Fibroblast of lung (primary cell): ENCODE measurements around the gene RMC1. TPM values are rescaled to one million over a fixed set of nuclear protein-coding genes. Genes with fewer than 3 reads are reported as not detected.
"Not testable (repeated sequence)": the region's sequence is repeated elsewhere in the genome, so short reads cannot be mapped to it uniquely, and the experiment has no call there.

ENCODE experiments used
- DNase-seq, 2 donors: peaks; one replicate each; pipeline versions ENCODE4 v3.0.0 to v3.0.0-alpha.2; 2010; ENCODE audit warnings: low read depth in 2 of 2
- H2AFZ ChIP-seq: 2 replicates; pipeline ENCODE4 v1.5.1; 2012; ENCODE audit warnings: low read length, control low read depth, inconsistent platforms
- H3K27ac ChIP-seq: 2 replicates; pipeline ENCODE4 v1.5.1; 2011; ENCODE audit warnings: low read length, control low read depth; ENCODE audit not compliant: insufficient read depth
- H3K27me3 ChIP-seq: 2 replicates; pipeline ENCODE4 v1.5.1; 2011; ENCODE audit warnings: mild to moderate bottlenecking, low read length; ENCODE audit not compliant: control insufficient read depth, insufficient read depth
- H3K36me3 ChIP-seq: 2 replicates; pipeline ENCODE4 v1.5.1; 2011; ENCODE audit warnings: low read length; ENCODE audit not compliant: control insufficient read depth, insufficient read depth
- H3K4me1 ChIP-seq: 2 replicates; pipeline ENCODE4 v1.5.1; 2011; ENCODE audit warnings: low read length; ENCODE audit not compliant: control insufficient read depth, insufficient read depth; ENCODE audit errors: extremely low read depth
- H3K4me2 ChIP-seq: 2 replicates; pipeline ENCODE4 v1.5.1; 2011; ENCODE audit warnings: low read length, control low read depth; ENCODE audit not compliant: insufficient read depth; ENCODE audit errors: extremely low read depth
- H3K4me3 ChIP-seq, 4 experiments: fragments of 200-600 bp in 1 of 4; sonication (generic) in 1 of 4; replicated peaks in 1 of 4; 2 replicates each; pipeline ENCODE4 v1.5.1; 2011 to 2016; ENCODE audit warnings: low read length in 4 of 4, low read depth in 3 of 4, mild to moderate bottlenecking in 3 of 4, control low read depth in 2 of 4, inconsistent platforms in 1 of 4, mixed read lengths in 1 of 4; ENCODE audit not compliant: insufficient read depth in 1 of 4; ENCODE audit errors: control extremely low read depth in 1 of 4
- H3K79me2 ChIP-seq: 2 replicates; pipeline ENCODE4 v1.5.1; 2012; ENCODE audit warnings: mild to moderate bottlenecking, low read length, inconsistent platforms; ENCODE audit not compliant: control insufficient read depth, insufficient read depth
- H3K9ac ChIP-seq: 2 replicates; pipeline ENCODE4 v1.5.1; 2011; ENCODE audit warnings: mild to moderate bottlenecking, low read length, control low read depth; ENCODE audit not compliant: insufficient read depth
- H3K9me3 ChIP-seq: 2 replicates; pipeline ENCODE4 v1.5.1; 2012; ENCODE audit warnings: low read depth, low read length; ENCODE audit not compliant: control insufficient read depth, insufficient read depth
- H4K20me1 ChIP-seq: 2 replicates; pipeline ENCODE4 v1.5.1; 2011; ENCODE audit warnings: low read length; ENCODE audit not compliant: control insufficient read depth, insufficient read depth; ENCODE audit errors: extremely low read depth
- EZH2 ChIP-seq: IDR thresholded peaks from 2 replicates; pipeline ENCODE4 v1.5.1; 2012; ENCODE audit warnings: low read length, control low read depth, mild to moderate bottlenecking; ENCODE audit errors: missing control alignments
- polyA plus RNA-seq, 2 donors: library from polyadenylated mRNA; depleted of rRNA in 1 of 2; stranded (reverse) in 1 of 2; unstranded in 1 of 2; fragments of >200 nt; gene quantifications; 2 replicates each; pipeline ENCODE4 v1.2.1, GENCODE V29; 2011 to 2012; ENCODE audit warnings: missing spikeins in 1 of 2
- total RNA-seq: library from RNA; depleted of rRNA; stranded (reverse); fragments of >200 nt; gene quantifications from 2 replicates; pipeline ENCODE4 v1.2.1, GENCODE V29; 2014
- TF ChIP-seq, protein P1 (sequence below), 2 donors: IDR thresholded peaks in 1 of 2; conservative IDR thresholded peaks in 1 of 2; 1 replicate in 1 of 2; 2 replicates in 1 of 2; pipeline ENCODE4 v1.5.1; 2011 to 2012; ENCODE audit warnings: low read length in 2 of 2, control low read depth in 1 of 2, inconsistent platforms in 1 of 2, low read depth in 1 of 2, mild to moderate bottlenecking in 1 of 2

RMC1 gene
- total and polyA plus RNA-seq, 2 donors (not counting 1 experiment from before 2014, with no cell fraction given): 22.5 to 29.6 TPM

DNA sequence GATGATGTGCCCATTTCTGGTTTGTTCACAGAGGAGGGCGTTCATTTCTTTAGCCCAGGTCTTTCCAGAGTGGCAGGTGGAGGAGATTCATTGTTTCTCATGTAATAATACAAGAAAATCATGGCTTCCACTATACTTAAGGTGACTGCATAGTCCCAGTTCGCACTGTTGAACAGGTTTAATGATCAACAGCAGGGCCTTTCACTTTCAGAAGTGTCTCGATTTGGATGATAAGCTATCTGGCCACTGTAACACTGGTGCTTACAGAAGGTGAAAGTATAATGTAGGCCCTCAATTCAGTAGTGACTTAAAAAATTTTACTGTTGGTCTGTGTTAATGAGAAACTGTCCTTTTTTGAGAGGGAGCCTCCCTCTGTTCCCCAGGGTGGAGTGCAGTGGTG, 1.4 kb downstream of the RMC1 start:
- H3K79me2 ChIP-seq: peaks cover 12% of the 10 kb centered on the region
- H4K20me1 ChIP-seq: no peaks in the 10 kb centered on the region
- no peak for DNase-seq
- no peaks in the 10 kb centered on the region for H3K4me1 ChIP-seq
- no peak overlapping the region for H3K9ac ChIP-seq
- H3K27me3 ChIP-seq: no peaks in the 10 kb centered on the region
- no peaks in the 10 kb centered on the region for H3K9me3 ChIP-seq
- no peaks in the 10 kb centered on the region for H3K36me3 ChIP-seq
- H3K4me3 ChIP-seq: peak overlapping the region in 2 of 4 experiments; percentile 75 to 87
- H3K4me2 ChIP-seq: peak overlapping the region; percentile 93
- H3K27ac ChIP-seq: no peak overlapping the region
- no peak for TF ChIP-seq EZH2
- TF ChIP-seq, protein P1, sequence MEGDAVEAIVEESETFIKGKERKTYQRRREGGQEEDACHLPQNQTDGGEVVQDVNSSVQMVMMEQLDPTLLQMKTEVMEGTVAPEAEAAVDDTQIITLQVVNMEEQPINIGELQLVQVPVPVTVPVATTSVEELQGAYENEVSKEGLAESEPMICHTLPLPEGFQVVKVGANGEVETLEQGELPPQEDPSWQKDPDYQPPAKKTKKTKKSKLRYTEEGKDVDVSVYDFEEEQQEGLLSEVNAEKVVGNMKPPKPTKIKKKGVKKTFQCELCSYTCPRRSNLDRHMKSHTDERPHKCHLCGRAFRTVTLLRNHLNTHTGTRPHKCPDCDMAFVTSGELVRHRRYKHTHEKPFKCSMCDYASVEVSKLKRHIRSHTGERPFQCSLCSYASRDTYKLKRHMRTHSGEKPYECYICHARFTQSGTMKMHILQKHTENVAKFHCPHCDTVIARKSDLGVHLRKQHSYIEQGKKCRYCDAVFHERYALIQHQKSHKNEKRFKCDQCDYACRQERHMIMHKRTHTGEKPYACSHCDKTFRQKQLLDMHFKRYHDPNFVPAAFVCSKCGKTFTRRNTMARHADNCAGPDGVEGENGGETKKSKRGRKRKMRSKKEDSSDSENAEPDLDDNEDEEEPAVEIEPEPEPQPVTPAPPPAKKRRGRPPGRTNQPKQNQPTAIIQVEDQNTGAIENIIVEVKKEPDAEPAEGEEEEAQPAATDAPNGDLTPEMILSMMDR (conservative IDR thresholded peaks at IDR 0.05 in 1 of 2, IDR thresholded peaks at IDR 0.05 in 1 of 2; ENCODE audit: low read depth in 1 of 2, low read length in 2 of 2): no peak
- H2AFZ ChIP-seq: no peak overlapping the region

DNA sequence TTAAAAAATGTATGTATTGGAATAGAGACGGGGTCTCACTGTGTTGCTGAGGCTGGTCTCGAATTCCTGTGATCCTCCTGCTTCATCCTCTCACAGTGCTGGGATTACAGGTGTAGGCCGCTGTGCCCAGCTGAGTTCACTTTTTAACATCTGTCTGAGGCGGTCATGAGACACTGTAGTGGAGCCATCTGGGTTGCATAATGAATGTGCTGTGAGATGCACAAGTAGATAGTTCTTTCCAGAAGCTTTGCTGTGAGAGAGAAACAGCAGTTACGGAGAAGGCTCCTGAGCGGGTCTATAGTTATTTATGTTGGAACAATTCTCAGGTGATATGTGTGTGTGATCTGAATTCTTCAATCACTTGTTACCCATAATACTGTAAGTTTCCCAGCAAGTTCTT, 3.1 kb downstream of the RMC1 start:
- no peaks in the 10 kb centered on the region for H4K20me1 ChIP-seq
- H3K79me2 ChIP-seq: peaks cover 12% of the 10 kb centered on the region
- no peak overlapping the region for H3K4me2 ChIP-seq
- no peak overlapping the region for H2AFZ ChIP-seq
- H3K9me3 ChIP-seq: no peaks in the 10 kb centered on the region
- no peak overlapping the region for H3K4me3 ChIP-seq
- H3K4me1 ChIP-seq: no peaks in the 10 kb centered on the region
- TF ChIP-seq, protein P1 (conservative IDR thresholded peaks at IDR 0.05 in 1 of 2, IDR thresholded peaks at IDR 0.05 in 1 of 2; ENCODE audit: low read depth in 1 of 2, low read length in 2 of 2): no peak
- TF ChIP-seq EZH2: no peak
- DNase-seq: no peak
- no peaks in the 10 kb centered on the region for H3K27me3 ChIP-seq
- H3K36me3 ChIP-seq: peaks cover 1% of the 10 kb centered on the region
- H3K9ac ChIP-seq: no peak overlapping the region
- H3K27ac ChIP-seq: no peak overlapping the region

DNA sequence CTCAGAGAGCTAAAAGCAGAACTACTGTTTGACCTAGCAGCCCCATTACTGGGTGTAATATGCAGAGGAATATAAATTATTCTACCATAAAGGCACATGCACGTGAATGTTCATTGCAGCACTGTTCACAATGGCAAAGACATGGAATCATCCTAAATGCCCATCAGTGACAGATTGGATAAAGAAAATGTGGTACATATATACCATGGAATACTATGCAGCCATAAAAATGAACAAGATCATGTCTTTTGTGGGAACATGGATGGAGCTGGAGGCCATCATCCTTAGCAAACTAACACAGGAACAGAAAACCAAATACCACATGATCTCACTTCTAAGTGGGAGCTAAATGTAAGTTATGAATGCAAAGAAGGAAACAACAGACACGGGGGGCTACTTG, 7.6 kb downstream of the RMC1 start:
- not testable (repeated sequence) for H4K20me1 ChIP-seq, H3K27ac ChIP-seq, H3K9me3 ChIP-seq, H3K4me1 ChIP-seq, H3K27me3 ChIP-seq, H3K4me3 ChIP-seq, H3K36me3 ChIP-seq, H3K4me2 ChIP-seq, H3K79me2 ChIP-seq, DNase-seq, H2AFZ ChIP-seq, H3K9ac ChIP-seq

DNA sequence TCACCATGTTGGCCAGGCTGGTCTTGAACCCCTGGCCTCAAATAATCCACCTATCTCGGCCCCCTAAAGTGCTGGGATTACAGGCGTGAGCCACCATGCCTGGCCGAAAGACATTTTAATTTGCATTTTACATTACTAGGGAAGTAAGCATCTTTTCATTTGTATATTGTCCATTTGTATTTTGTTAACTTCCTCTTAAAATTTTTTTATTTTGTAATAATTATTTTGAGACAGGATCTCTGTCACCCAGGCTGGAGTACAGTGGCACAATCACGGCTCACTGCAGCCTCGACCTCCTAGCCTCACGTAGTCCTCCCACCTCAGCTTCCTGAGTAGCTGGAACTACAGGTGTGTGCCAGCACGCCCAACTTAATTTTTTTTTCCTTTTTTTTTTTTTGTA, 8.9 kb downstream of the RMC1 start:
- not testable (repeated sequence) for H3K4me2 ChIP-seq, H3K4me3 ChIP-seq, H3K4me1 ChIP-seq, H3K27me3 ChIP-seq, H2AFZ ChIP-seq, H3K36me3 ChIP-seq, H4K20me1 ChIP-seq, DNase-seq, H3K27ac ChIP-seq, H3K9ac ChIP-seq, H3K9me3 ChIP-seq, H3K79me2 ChIP-seq
